GM18502 (cell line): Measurements from ENCODE around the gene SLC35F6.
"Not testable (repeated sequence)": the region's sequence is repeated elsewhere in the genome, so short reads cannot be mapped to it uniquely, and the experiment has no call there.

Experiments used
- ATAC-seq: cut with Tn5 transposase; IDR thresholded peaks from one replicate; pipeline ENCODE4 v1.9.1; 2021; ENCODE audit warnings: mild to moderate bottlenecking; ENCODE audit not compliant: unreplicated experiment, poor library complexity

SLC35F6 gene

GRCh38 chr2:26814072-26814765 is 50.1 kb downstream of the SLC35F6 start:
- not testable (repeated sequence) for ATAC-seq

GRCh38 chr2:26816893-26817292 is 52.8 kb downstream of the SLC35F6 start:
- no peak for ATAC-seq

- no peak for ATAC-seq
Measured at GRCh38 chr2:26818255-26818654, 54.2 kb downstream of the SLC35F6 start.

GRCh38 chr2:26818972-26819371 is 54.9 kb downstream of the SLC35F6 start:
- ATAC-seq: no peak

GRCh38 chr2:26820932-26821331 is 56.8 kb downstream of the SLC35F6 start:
- no peak for ATAC-seq

- ATAC-seq: no peak
Measured at GRCh38 chr2:26822877-26823276, 58.8 kb downstream of the SLC35F6 start.
